Heart left ventricle (tissue), 13 donors: ENCODE results near the gene PRKN.

Experiments
- CTCF ChIP-seq, 12 donors: fragments of 200-600 bp; sonication (generic) in 4 of 12; IDR thresholded peaks; one replicate each; pipeline versions ENCODE4 v1.5.0 to v1.8.0; 2018 to 2022; ENCODE audit warnings: antibody characterized with exemption in 12 of 12, mild to moderate bottlenecking in 5 of 12
- POLR2A ChIP-seq, 2 donors: fragments of 450-650 bp; IDR thresholded peaks; one replicate each; pipeline ENCODE4 v1.6.1; 2017; ENCODE audit warnings: antibody characterized with exemption in 2 of 2, mild to moderate bottlenecking in 2 of 2, moderate library complexity in 2 of 2
- donor health status: ischemic (EF 13 %, LVEDD 7.1; RV severe dilation, severe dysfunction).
- donor health status: DM: no; HTN: yes; CAD: no.
- donor health status: DM: no; HTN: no; CAD: no.
- donor health status: ischemic (EF 25% LVEDD 6.9; RV normal size, moderate dysfunction).
- donor health status: ischemic (EF 25% LVEDD 5.7; RV mildly dilated, moderate dysfunction).
- donor health status: ischemic (EF 35%, LVEDD 5.7; RV mildly dilated, moderate dysfunction).
- donor health status: nonischemic (EF 11% LVEDD 7.7; RV severe dilation, severe dysfunction).
- donor health status: DM: yes; HTN: yes; CAD: no.
- donor health status: PGD.
- donor health status: ischemic (EF 29% LVEDD 5.4; RV normal size, mild dysfunction).
- donor health status: nonischemic (EF 23%, LVEDD 6.1; RV moderate dilation, normal function).

- TF ChIP-seq POLR2A (IDR thresholded peaks at IDR 0.05): no peak
- TF ChIP-seq CTCF (IDR thresholded peaks at IDR 0.05): no peak
Measured at GRCh38 chr6:162147281-162147680, 580.3 kb downstream of the PRKN start.
